Activated naive CD4-positive, alpha-beta T cell treated with anti-CD3 and anti-CD28 coated beads, Interleukin-2, amount 10 ng/mL, durations not matched to agents 7 days and 5 days (primary cell): ENCODE data around the gene SLC38A10.

ENCODE experiments used
- CTCF ChIA-PET: fragments of 350-600 bp; sonication (Branson Sonifier 250); formaldehyde crosslinking; loops from one replicate; lab custom pipeline; 2021; ENCODE audit warnings: antibody characterized with exemption; lab: Charles Lee
- DNase-seq: peaks from one replicate; pipeline ENCODE4 v3.0.0-alpha.2; 2020
- H3K27ac Mint-ChIP-seq: one replicate; pipeline ENCODE4 v1.8.0; 2021; ENCODE audit warnings: mild to moderate bottlenecking, moderate library complexity, mixed read lengths
- H3K27me3 Mint-ChIP-seq: one replicate; pipeline ENCODE4 v1.8.0; 2021; ENCODE audit warnings: mild to moderate bottlenecking, mixed read lengths
- H3K36me3 Mint-ChIP-seq: one replicate; pipeline ENCODE4 v1.8.0; 2021; ENCODE audit warnings: mixed read lengths
- H3K4me1 Mint-ChIP-seq: one replicate; pipeline ENCODE4 v1.8.0; 2021; ENCODE audit warnings: mixed read lengths
- H3K4me3 Mint-ChIP-seq: one replicate; pipeline ENCODE4 v1.8.0; 2021; ENCODE audit warnings: mild to moderate bottlenecking, moderate library complexity, mixed read lengths
- H3K9me3 Mint-ChIP-seq: one replicate; pipeline ENCODE4 v1.8.0; 2021; ENCODE audit warnings: mixed read lengths

Gene SLC38A10

DNA sequence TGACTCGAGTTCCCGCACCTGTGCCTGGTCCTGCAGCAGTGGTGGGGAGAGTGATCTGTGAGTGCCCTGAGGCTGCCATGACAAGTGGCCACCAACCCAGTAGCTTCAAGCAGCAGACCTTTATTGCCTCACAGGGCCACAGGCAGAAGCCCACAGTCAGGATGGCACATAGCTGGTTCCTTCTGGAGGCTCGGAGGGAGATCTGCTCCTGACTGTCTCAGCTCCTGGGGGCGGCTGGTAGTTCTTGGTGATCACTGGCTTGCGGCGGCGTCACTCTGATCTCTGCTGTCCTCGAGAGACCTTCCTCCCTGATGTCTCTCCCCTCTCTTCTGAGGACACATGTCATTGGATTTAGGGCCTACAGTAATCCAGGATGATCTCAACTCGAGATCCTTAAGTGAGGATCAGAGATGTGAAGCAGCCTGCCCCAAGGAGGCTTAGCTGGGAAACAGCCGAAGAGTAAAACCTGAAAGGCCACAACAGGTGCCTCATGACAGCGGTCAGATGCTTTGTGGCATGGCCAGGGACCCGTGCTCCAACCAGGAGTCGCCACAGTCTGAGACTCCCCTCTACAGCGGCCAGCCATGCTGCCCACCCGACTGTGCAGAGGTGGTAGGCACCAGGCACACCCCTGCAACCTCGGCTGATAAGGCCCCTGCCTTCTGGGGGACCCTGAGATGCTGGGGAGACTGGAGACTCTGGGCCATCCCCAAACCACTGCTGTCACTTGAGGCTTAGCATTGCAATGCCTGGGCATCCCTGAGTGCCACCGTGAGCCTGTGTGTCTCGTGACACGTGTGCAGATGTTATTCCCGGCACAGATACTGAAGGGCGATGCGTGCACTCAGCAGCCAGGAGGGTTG, 30.0 kb upstream of the SLC38A10 start:
- Mint-ChIP-seq H3K36me3 (no peaks in the 10 kb centered on the region), H3K4me3 (no peak overlapping the region), H3K9me3 (no peaks in the 10 kb centered on the region), H3K27me3 (peaks cover 52% of the 10 kb centered on the region), H3K4me1 (peaks cover 4% of the 10 kb centered on the region), H3K27ac (no peak overlapping the region)
- DNase-seq = no peak
- CTCF ChIA-PET = no interaction called here

DNA sequence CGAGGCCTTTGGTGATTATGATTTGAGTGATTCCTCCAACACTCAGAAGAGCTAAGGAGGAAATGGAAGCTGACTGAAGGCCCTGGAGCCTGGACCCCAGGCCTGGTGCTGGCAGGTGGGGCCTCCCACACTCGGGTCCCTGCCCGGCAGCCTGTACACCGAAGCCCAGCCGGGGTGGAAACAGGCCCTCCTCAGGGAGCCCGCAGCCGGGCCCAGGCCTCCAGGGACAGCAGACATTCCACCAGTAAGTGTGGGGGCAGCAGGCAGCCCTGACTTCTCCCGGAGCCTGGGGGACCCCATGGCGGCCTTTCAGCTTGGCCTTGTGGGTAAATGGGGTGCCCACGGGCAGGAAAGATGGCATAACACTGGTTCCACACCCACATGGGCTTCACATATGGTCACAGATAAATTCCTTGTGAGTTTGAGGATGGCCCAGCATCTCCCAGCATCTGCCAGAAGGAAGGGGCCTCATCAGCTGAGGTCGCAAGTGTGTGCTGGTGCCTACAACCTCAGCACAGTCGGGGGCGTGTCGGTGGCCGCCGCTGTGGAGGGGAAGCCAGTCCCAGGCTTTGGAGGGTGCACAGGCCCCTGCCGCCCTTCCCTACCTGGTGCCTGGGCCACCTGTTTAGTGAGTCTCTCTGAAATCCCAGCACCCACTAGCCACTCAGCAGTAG, 29.2 kb upstream of the SLC38A10 start:
- H3K27ac Mint-ChIP-seq = no peak overlapping the region
- no peaks in the 10 kb centered on the region for H3K36me3 Mint-ChIP-seq
- H3K4me3 Mint-ChIP-seq = no peak overlapping the region
- H3K4me1 Mint-ChIP-seq = peaks cover 2% of the 10 kb centered on the region
- DNase-seq = no peak
- CTCF ChIA-PET = no interaction called here
- H3K27me3 Mint-ChIP-seq = peaks cover 48% of the 10 kb centered on the region
- no peaks in the 10 kb centered on the region for H3K9me3 Mint-ChIP-seq

DNA sequence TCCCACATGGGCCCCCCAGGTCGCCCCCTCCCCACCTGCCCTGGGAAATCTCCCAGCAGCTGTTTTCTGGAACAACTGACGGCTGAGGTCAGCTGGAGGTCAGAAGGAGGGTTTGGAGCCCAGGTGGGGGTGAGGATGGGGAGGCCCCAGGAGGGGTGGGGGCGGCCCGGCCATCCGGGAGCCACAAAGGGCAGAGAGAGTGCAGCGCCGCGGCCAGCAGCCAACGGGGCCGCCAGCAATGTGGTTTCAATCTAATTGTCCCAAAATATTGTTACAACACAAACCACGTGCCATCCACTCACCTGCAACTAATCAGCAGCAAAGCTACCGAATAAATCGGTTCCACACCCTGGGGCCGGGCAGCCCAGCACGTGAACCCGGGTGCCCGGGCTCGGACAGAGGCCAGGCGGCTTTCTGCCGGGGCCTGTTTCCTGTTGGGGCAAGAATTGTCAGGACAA, 28.3 kb upstream of the SLC38A10 start:
- H3K4me3 Mint-ChIP-seq = no peak overlapping the region
- CTCF ChIA-PET = interaction anchor here (0.8 to 1.4 kb wide), 3 partner anchors 11 to 34 kb away, joined by 3 read pairs; no protein-coding TSS in a partner anchor

DNA sequence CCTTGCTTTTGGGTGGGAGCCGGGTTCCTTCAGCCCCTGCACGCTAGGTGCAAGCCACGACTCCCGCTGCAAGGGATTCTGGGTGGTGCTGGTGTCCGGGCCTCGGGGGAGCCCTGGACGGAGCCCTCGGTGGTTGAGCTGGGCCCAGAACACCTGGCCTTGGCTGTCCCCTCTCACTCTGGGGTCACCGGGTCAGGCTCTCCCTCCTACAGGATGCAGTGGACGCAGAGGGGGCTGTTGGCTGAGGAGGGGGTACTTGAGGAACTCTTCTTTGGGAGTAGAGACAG, 27.9 kb upstream of the SLC38A10 start:
- no peaks in the 10 kb centered on the region for H3K36me3 Mint-ChIP-seq
- no peak overlapping the region for H3K27ac Mint-ChIP-seq
- peaks cover 41% of the 10 kb centered on the region for H3K27me3 Mint-ChIP-seq
- no peaks in the 10 kb centered on the region for H3K9me3 Mint-ChIP-seq
- no peak for DNase-seq
- CTCF ChIA-PET = interaction anchor here (0.8 to 1.4 kb wide), 3 partner anchors 12 to 33 kb away, joined by 3 read pairs; no protein-coding TSS in a partner anchor
- H3K4me1 Mint-ChIP-seq = no peaks in the 10 kb centered on the region
- H3K4me3 Mint-ChIP-seq = no peak overlapping the region

More for the DNA sequence above, 28.3 kb upstream of the SLC38A10 start:
- Mint-ChIP-seq H3K9me3 (no peaks in the 10 kb centered on the region), H3K27ac (no peak overlapping the region), H3K36me3 (no peaks in the 10 kb centered on the region), H3K4me1 (no peaks in the 10 kb centered on the region), H3K27me3 (peaks cover 45% of the 10 kb centered on the region)
- DNase-seq = no peak

DNA sequence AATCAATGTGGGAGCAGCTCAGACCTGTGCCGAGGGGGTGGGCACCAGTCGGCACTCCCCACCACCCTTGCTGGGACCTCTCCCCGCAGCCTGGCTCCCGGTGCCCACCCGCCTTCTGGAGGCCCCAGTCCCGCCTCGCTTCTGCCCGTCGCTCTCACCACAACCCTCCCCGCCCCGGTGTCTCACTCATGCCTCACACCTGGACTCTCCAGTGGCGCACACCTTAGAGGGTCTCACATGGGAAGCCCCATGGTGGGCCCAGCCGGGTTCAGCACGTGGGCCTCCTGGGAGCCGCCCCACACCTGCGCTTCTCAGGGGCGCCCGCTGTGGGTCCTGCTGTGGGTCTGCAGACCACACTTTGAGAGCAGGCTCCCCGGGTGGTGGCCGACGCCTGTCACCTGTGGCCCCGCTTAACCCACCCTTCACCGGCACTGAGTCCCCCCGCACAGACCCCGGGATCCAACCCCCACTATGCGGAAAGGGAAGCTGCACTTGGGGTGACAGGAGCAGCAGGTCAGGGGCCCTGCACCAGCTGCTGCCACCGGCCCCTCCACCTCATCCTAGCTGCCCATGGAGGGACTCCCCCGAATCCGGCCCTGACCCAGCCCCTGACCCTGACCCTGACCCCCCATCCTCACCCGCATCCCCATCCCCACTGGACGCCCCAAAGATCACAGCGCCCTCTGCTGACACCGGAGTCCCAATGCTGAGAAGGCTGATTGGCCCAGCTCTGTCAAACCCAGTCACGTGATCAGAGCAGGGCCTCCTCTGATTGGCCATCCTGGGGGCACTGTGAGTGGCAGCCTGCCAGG, 27.4 kb upstream of the SLC38A10 start:
- no peak overlapping the region for H3K27ac Mint-ChIP-seq

DNA sequence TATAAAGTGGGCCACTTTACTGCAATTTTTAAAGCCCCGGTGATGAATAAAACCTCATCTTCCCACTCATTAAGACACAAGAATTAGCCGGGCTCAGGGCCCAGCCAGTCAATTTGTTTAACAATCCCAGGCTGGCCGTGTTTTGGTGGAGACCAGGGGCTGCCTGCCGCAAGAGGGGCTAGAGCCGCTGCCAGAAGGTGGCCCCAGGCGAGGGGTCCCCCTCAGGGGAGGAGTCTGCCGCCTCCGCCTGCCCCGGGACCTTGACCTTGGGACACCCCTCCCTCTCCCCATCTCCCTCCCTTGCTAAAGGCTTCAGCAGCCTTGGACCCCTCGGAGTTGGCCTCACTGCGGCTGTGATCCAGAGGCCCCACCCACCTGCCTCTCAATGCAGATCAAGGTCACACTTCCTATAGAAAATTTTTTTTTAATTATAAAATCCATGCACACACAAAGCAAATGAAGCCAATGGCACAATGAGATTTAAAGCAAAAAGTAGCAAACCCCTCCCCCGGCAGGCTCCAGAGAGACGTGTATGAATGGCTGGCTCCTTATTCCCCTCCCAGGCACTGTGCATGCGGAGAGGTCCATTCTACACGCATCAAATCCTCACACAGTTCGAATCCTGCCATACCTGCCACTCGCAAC, 23.0 kb upstream of the SLC38A10 start:
- CTCF ChIA-PET = no interaction called here
- DNase-seq = no peak
- H3K4me1 Mint-ChIP-seq = no peaks in the 10 kb centered on the region
- H3K4me3 Mint-ChIP-seq = no peak overlapping the region
- H3K36me3 Mint-ChIP-seq = no peaks in the 10 kb centered on the region
- H3K27me3 Mint-ChIP-seq = peaks cover 13% of the 10 kb centered on the region
- no peaks in the 10 kb centered on the region for H3K9me3 Mint-ChIP-seq
- no peak overlapping the region for H3K27ac Mint-ChIP-seq

More for the DNA sequence above, 27.4 kb upstream of the SLC38A10 start:
- Mint-ChIP-seq H3K4me3 (no peak overlapping the region), H3K36me3 (no peaks in the 10 kb centered on the region), H3K9me3 (no peaks in the 10 kb centered on the region), H3K4me1 (no peaks in the 10 kb centered on the region), H3K27me3 (peaks cover 35% of the 10 kb centered on the region)
- DNase-seq = peak; percentile 62
- CTCF ChIA-PET = interaction anchor here (0.8 to 1.4 kb wide), 4 partner anchors 12 to 33 kb away, joined by 3 read pairs; no protein-coding TSS in a partner anchor

DNA sequence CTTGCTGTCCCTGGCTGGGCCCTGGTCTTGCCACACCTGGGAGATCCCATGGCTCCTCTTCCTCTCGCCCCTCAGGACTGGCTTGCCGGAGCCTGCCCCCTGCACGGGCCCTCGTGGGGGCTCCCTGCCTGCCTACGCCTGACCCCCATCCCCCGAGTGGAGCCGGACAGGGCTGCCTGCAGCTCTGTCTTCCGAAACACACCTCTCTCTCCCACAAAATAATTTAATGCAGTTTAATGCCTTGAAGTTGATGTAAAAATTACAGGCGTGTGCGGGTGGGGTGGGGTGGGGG, 22.4 kb upstream of the SLC38A10 start:
- H3K4me3 Mint-ChIP-seq = no peak overlapping the region
- peaks cover 14% of the 10 kb centered on the region for H3K27me3 Mint-ChIP-seq
- H3K9me3 Mint-ChIP-seq = no peaks in the 10 kb centered on the region
- no peak for DNase-seq
- no peak overlapping the region for H3K27ac Mint-ChIP-seq
- H3K36me3 Mint-ChIP-seq = no peaks in the 10 kb centered on the region
- no peaks in the 10 kb centered on the region for H3K4me1 Mint-ChIP-seq
- CTCF ChIA-PET = no interaction called here

DNA sequence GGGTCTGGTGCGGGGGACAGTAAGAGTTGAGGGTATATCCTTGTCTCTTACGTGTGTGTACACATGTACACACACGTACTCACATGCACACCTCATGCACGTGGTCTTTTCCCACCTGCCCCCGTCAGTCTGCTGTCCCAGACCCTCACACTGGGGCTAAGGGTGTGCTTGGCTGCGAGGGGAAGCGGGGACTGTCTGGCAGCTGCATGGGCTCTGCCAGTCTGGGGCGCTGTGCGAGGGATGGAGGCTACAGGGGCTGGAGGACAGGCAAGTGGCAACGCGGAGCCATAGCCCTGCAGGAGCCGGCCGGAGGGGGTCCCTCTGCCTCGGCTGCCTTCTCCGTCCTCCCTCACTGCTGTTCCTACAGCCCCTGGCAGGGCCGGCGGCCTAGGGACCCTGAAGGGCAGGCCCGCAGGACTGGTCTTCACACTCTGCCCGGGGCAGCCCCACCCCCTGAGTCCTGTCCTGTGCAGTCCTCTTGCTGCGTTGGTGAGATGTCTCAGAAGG, 20.8 kb upstream of the SLC38A10 start:
- H3K4me3 Mint-ChIP-seq = no peak overlapping the region
- H3K9me3 Mint-ChIP-seq = no peaks in the 10 kb centered on the region
- H3K36me3 Mint-ChIP-seq = no peaks in the 10 kb centered on the region
- H3K27me3 Mint-ChIP-seq = peaks cover 28% of the 10 kb centered on the region
- CTCF ChIA-PET = no interaction called here
- H3K27ac Mint-ChIP-seq = no peak overlapping the region
- no peak for DNase-seq
- H3K4me1 Mint-ChIP-seq = no peaks in the 10 kb centered on the region

DNA sequence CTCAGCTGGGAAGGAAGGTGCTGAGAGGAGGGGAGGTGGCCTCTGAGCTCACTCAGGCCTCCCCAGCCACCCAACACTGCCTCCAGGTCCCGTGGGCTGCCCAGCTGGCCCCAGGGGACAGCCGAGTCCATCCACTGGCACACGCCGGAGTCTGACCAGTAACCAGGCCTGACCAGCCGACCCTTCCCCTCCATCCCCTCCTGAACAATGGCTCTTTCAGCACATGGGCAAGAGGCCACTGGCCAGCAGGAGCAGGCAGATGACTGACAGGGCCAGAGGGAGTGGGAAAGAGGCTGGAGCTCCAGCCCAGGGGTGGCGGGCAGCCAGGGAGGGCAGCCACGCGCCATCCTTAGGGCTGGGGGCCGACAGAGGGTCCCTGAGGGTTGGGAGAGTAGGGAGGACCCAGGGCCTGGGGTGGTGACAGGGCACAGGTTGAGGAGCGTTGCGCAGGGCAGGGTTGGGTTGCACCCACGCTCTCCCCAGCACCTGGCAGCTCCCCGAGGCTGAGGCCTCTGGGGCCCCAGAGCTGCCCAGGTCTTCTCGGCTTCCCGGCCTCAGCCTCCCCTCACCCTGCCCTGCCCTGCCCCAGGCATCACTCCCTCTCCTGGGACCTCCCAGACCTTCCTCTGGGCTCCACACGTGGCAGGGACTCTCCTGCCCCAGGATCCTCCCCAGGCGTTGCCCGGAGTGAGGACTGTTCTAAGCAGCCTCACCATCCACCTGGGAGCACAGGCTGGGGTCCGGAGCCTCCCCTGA, 20.2 kb upstream of the SLC38A10 start:
- H3K4me3 Mint-ChIP-seq = no peak overlapping the region

DNA sequence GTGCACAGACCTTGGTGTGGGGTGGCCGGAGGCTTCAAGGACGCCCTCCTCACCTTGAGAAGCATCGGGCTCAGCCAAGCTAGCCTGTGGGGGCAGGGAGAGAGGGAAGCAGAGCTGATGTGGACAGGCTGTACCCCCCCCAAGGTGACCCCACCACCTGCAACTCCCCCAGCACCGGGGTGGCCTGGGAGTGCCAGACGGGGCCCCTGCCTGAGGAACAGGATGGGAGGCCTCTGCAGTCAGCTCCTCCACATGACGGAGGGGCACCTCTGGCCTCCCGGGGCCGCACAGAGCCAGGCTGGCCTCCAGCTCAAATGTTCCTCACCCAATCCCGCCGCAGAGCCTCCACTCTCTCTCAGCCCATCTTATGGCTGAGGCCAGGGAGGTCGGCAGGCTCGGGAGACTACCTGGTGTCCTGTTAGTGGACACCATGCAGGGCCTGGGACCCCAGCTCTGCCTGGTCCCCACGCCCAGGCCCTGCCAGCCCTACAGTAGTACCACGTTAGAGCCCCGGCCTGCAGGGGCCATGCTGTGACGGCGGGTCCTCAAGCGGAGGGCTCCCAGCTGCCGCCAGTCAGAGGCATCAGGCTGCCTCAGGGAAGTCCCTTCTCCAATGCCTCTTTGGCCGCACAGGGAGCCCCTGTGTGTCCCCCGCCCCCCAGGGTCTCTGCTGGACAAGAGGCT, 19.4 kb upstream of the SLC38A10 start:
- CTCF ChIA-PET = no interaction called here
- H3K27me3 Mint-ChIP-seq = peaks cover 39% of the 10 kb centered on the region
- DNase-seq = no peak
- no peak overlapping the region for H3K27ac Mint-ChIP-seq
- H3K9me3 Mint-ChIP-seq = no peaks in the 10 kb centered on the region
- H3K4me3 Mint-ChIP-seq = no peak overlapping the region
- no peaks in the 10 kb centered on the region for H3K4me1 Mint-ChIP-seq
- no peaks in the 10 kb centered on the region for H3K36me3 Mint-ChIP-seq

More for the DNA sequence above, 20.2 kb upstream of the SLC38A10 start:
- DNase-seq = no peak
- CTCF ChIA-PET = no interaction called here
- Mint-ChIP-seq H3K9me3 (no peaks in the 10 kb centered on the region), H3K27ac (no peak overlapping the region), H3K4me1 (no peaks in the 10 kb centered on the region), H3K27me3 (peaks cover 34% of the 10 kb centered on the region), H3K36me3 (no peaks in the 10 kb centered on the region)

DNA sequence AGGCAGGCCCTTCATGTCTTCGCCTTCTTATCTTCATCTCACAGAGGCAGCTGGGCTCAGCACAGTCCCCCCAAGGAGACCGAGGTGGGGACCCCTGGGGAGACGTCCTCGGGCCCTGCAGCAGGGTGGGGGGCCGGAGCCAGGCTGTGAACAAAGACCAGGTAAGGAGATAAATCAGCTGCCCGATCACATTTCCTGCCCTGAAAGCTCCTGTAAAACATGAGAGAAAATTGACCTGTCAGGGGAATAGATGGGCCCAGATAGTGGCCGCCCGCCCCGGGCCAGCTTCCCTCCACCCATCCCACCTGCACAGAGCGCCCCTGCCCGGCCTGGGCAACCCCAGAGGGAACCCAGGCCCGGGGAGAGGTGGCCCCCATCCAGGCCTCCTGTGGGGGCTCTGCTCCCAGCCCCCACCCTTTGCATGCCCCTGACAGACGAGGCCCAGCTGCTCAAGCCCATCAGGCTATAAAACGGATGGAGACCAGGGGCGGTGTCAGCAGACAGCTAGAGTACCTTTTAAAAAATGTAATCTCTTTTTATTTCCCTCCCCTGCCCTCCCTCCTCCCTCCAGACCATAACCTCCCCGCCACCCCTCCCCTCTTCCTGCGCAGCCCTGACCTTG, 18.8 kb upstream of the SLC38A10 start:
- Mint-ChIP-seq H3K4me1 (peaks cover 4% of the 10 kb centered on the region), H3K4me3 (no peak overlapping the region), H3K9me3 (no peaks in the 10 kb centered on the region), H3K36me3 (no peaks in the 10 kb centered on the region), H3K27me3 (peaks cover 45% of the 10 kb centered on the region), H3K27ac (no peak overlapping the region)
- CTCF ChIA-PET = no interaction called here
- DNase-seq = no peak

DNA sequence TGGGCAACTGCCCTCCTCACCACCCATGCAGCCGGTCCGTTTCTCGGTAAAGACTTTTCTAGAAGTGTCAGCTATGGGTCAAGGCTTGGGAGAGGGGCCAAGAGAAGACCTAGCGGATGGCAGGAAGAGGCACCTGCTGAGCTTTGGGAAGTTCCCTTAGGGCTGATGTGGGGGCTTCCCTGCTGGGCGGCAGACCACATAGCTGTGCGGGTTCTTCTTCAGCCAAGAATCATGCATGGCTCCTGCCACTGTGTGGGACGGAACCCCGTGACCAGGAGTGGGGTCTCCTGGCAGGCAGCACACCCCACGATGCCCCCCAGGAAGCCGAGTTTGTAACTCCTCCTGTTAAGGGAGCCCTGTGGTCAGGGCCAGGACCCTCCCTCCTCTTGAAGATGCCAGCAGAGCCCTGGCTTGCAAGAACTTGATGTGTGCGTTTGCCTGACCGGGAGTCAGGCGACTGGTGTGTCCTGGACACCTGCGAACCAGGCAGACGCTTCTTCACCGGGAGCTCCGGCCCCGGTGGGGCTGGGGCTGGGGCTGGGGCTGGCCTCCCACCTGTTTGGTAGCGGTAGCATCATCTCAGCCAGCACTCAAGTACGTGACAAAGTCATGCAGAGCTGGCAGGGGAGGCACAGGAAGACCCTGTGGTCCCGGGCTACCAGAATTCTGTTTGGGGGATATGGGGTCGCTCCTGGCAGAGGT, 17.7 kb upstream of the SLC38A10 start:
- Mint-ChIP-seq H3K36me3 (no peaks in the 10 kb centered on the region), H3K4me1 (peaks cover 4% of the 10 kb centered on the region), H3K27ac (no peak overlapping the region), H3K4me3 (no peak overlapping the region), H3K27me3 (peaks cover 53% of the 10 kb centered on the region), H3K9me3 (no peaks in the 10 kb centered on the region)
- CTCF ChIA-PET = no interaction called here
- DNase-seq = no peak
